Islet precursor cell (in vitro differentiated cells): ENCODE data around the gene SLC25A4.

Source experiments
- DNase-seq: peaks from one replicate; pipeline ENCODE4 v3.0.0-alpha.2; 2018

Gene SLC25A4

GRCh38 chr4:185122681-185123345, 20.3 kb upstream of the SLC25A4 start:
- no peak for DNase-seq

GRCh38 chr4:185124006-185124405, 19.1 kb upstream of the SLC25A4 start:
- DNase-seq, result no peak

GRCh38 chr4:185127021-185127925, 15.8 kb upstream of the SLC25A4 start:
- peak; percentile 74 for DNase-seq

GRCh38 chr4:185128272-185129119, 14.6 kb upstream of the SLC25A4 start:
- DNase-seq, result peak; percentile 71

- no peak for DNase-seq
These were observed 8.7 kb upstream of the SLC25A4 start for GRCh38 chr4:185134307-185134869.

- no peak for DNase-seq
These were observed 5.7 kb upstream of the SLC25A4 start for GRCh38 chr4:185137233-185137925.

GRCh38 chr4:185138161-185138560, 4.9 kb upstream of the SLC25A4 start:
- DNase-seq, result no peak

- DNase-seq, result no peak
These were observed 3.3 kb upstream of the SLC25A4 start for GRCh38 chr4:185139736-185140135.

GRCh38 chr4:185141777-185142176, 1.3 kb upstream of the SLC25A4 start:
- DNase-seq, result no peak

GRCh38 chr4:185142564-185142911, 528 bp upstream of the SLC25A4 start:
- DNase-seq, result no peak

- peak; percentile 72 for DNase-seq
These were observed 519 bp downstream of the SLC25A4 start for GRCh38 chr4:185143601-185143969.

GRCh38 chr4:185144601-185145240, 1.7 kb downstream of the SLC25A4 start:
- peak; percentile 66 for DNase-seq

GRCh38 chr4:185145572-185145971, 2.5 kb downstream of the SLC25A4 start:
- no peak for DNase-seq

GRCh38 chr4:185149392-185149791, 6.3 kb downstream of the SLC25A4 start:
- peak; percentile 99 for DNase-seq

GRCh38 chr4:185151296-185151695, 8.2 kb downstream of the SLC25A4 start:
- no peak for DNase-seq

- DNase-seq, result no peak
These were observed 22.6 kb downstream of the SLC25A4 start for GRCh38 chr4:185165605-185166063.

GRCh38 chr4:185167234-185167633, 24.2 kb downstream of the SLC25A4 start:
- no peak for DNase-seq

- no peak for DNase-seq
These were observed 28.5 kb downstream of the SLC25A4 start for GRCh38 chr4:185171373-185172071.

- no peak for DNase-seq
These were observed 36.4 kb downstream of the SLC25A4 start for GRCh38 chr4:185179488-185179887.

- DNase-seq, result no peak
These were observed 39.2 kb downstream of the SLC25A4 start for GRCh38 chr4:185182239-185182638.
